Stimulated activated CD4-positive, alpha-beta T cell treated with anti-CD3 and anti-CD28 coated beads, TNF-alpha, amount 100 ng/mL, for 1 hour (primary cell): ENCODE measurements around the gene CERS6.

ENCODE experiments used
- DNase-seq, 3 donors: peaks; one replicate each; pipeline ENCODE4 v3.0.0-alpha.2; 2020; ENCODE audit warnings: low read depth in 3 of 3, low spot score in 1 of 3

Gene CERS6

GRCh38 chr2:168596881-168597655 is 141.0 kb downstream of the CERS6 start:
- no peak for DNase-seq

- no peak for DNase-seq
These were observed 143.7 kb downstream of the CERS6 start for GRCh38 chr2:168599738-168600137.

- no peak for DNase-seq
These were observed 144.9 kb downstream of the CERS6 start for GRCh38 chr2:168600949-168601348.

GRCh38 chr2:168601741-168602140 is 145.7 kb downstream of the CERS6 start:
- no peak for DNase-seq

- DNase-seq: no peak
These were observed 146.3 kb downstream of the CERS6 start for GRCh38 chr2:168602379-168602778.

GRCh38 chr2:168602846-168603401 is 146.9 kb downstream of the CERS6 start:
- DNase-seq: no peak

GRCh38 chr2:168603439-168603961 is 147.4 kb downstream of the CERS6 start:
- no peak for DNase-seq

GRCh38 chr2:168604252-168604651 is 148.2 kb downstream of the CERS6 start:
- DNase-seq: no peak

- no peak for DNase-seq
These were observed 151.9 kb downstream of the CERS6 start for GRCh38 chr2:168607992-168608391.

GRCh38 chr2:168608796-168609195 is 152.7 kb downstream of the CERS6 start:
- DNase-seq: no peak

- DNase-seq: no peak
These were observed 155.0 kb downstream of the CERS6 start for GRCh38 chr2:168611091-168611490.

- DNase-seq: no peak
These were observed 156.0 kb downstream of the CERS6 start for GRCh38 chr2:168611896-168612650.

- DNase-seq: no peak
These were observed 156.6 kb downstream of the CERS6 start for GRCh38 chr2:168612719-168613118.

- DNase-seq: no peak
These were observed 157.5 kb downstream of the CERS6 start for GRCh38 chr2:168613551-168613950.

GRCh38 chr2:168614172-168615018 is 158.3 kb downstream of the CERS6 start:
- no peak for DNase-seq

- no peak for DNase-seq
These were observed 164.5 kb downstream of the CERS6 start for GRCh38 chr2:168620554-168620953.

- DNase-seq: no peak
These were observed 166.5 kb downstream of the CERS6 start for GRCh38 chr2:168622559-168622958.

- DNase-seq: no peak
These were observed 168.0 kb downstream of the CERS6 start for GRCh38 chr2:168624028-168624427.

- no peak for DNase-seq
These were observed 170.0 kb downstream of the CERS6 start for GRCh38 chr2:168626096-168626495.

- no peak for DNase-seq
These were observed 170.6 kb downstream of the CERS6 start for GRCh38 chr2:168626647-168627046.

GRCh38 chr2:168632709-168633121 is 176.6 kb downstream of the CERS6 start:
- DNase-seq: no peak
